ENCODE data around the gene A2M. TPM values are rescaled to one million over a fixed set of nuclear protein-coding genes. Genes with fewer than 3 reads are reported as not detected.

Gene A2M
- total RNA-seq, 1 donor from 2014 or later: not detected

- no peak for TF ChIP-seq CTCF (IDR thresholded peaks at IDR 0.05)
- Mint-ChIP-seq H3K27me3 (no peaks in the 10 kb centered on the region), H3K4me3 (no peak overlapping the region), H3K4me1 (peaks cover 2% of the 10 kb centered on the region), H3K27ac (no peak overlapping the region), H3K36me3 (ENCODE audit: low read depth) (no peaks in the 10 kb centered on the region), H3K9me3 (no peaks in the 10 kb centered on the region)
- intact Hi-C loops (cut with micrococcal nuclease): no loop called here
- ATAC-seq (ENCODE audit: low read depth) (no peak), DNase-seq (no peak)
- CTCF ChIA-PET: interaction anchor here (1.7 kb wide), 1 partner anchor 17 kb away, joined by 4 read pairs; no protein-coding TSS in a partner anchor
- POLR2A ChIA-PET: no interaction called here
Measured at GRCh38 chr12:9032202-9032964, 83.3 kb downstream of the A2M start.

GRCh38 chr12:9030776-9031175 is 84.9 kb downstream of the A2M start:
- no peak for DNase-seq
- ATAC-seq (ENCODE audit: low read depth): no peak
- H3K36me3 Mint-ChIP-seq (ENCODE audit: low read depth): no peaks in the 10 kb centered on the region
- no peaks in the 10 kb centered on the region for H3K9me3 Mint-ChIP-seq
- intact Hi-C loops (cut with micrococcal nuclease): no loop called here
- ChIA-PET POLR2A (no interaction called here), CTCF (interaction anchor here (0.5 to 1.7 kb wide), 2 partner anchors 19 to 343 kb away, joined by 3 to 4 read pairs; no protein-coding TSS in a partner anchor)
- no peak overlapping the region for H3K4me3 Mint-ChIP-seq
- no peak overlapping the region for H3K27ac Mint-ChIP-seq
- TF ChIP-seq CTCF (IDR thresholded peaks at IDR 0.05): no peak
- H3K4me1 Mint-ChIP-seq: peaks cover 2% of the 10 kb centered on the region
- H3K27me3 Mint-ChIP-seq: no peaks in the 10 kb centered on the region

- Mint-ChIP-seq H3K36me3 (ENCODE audit: low read depth) (no peaks in the 10 kb centered on the region), H3K9me3 (no peaks in the 10 kb centered on the region)
- no peak for ATAC-seq (ENCODE audit: low read depth)
Measured at GRCh38 chr12:9027161-9028059, 88.3 kb downstream of the A2M start.

GRCh38 chr12:9024512-9024911 is 91.2 kb downstream of the A2M start:
- CTCF ChIA-PET: no interaction called here
- no peaks in the 10 kb centered on the region for H3K27me3 Mint-ChIP-seq
- no peaks in the 10 kb centered on the region for H3K36me3 Mint-ChIP-seq (ENCODE audit: low read depth)
- H3K4me1 Mint-ChIP-seq: no peaks in the 10 kb centered on the region
- H3K4me3 Mint-ChIP-seq: no peak overlapping the region
- TF ChIP-seq CTCF (IDR thresholded peaks at IDR 0.05): no peak
- POLR2A ChIA-PET: no interaction called here
- ATAC-seq (ENCODE audit: low read depth): no peak
- intact Hi-C loops (cut with micrococcal nuclease): no loop called here
- H3K27ac Mint-ChIP-seq: no peak overlapping the region
- DNase-seq: no peak
- H3K9me3 Mint-ChIP-seq: no peaks in the 10 kb centered on the region

More at GRCh38 chr12:9027161-9028059, 88.3 kb downstream of the A2M start:
- no peak for DNase-seq
- intact Hi-C loops (cut with micrococcal nuclease): no loop called here
- POLR2A ChIA-PET: no interaction called here
- Mint-ChIP-seq H3K4me3 (no peak overlapping the region), H3K4me1 (peaks cover under 1% of the 10 kb centered on the region), H3K27ac (no peak overlapping the region), H3K27me3 (no peaks in the 10 kb centered on the region)
- CTCF ChIA-PET: no interaction called here
- TF ChIP-seq CTCF (IDR thresholded peaks at IDR 0.05): no peak

- Mint-ChIP-seq H3K27ac (no peak overlapping the region), H3K9me3 (peaks cover 5% of the 10 kb centered on the region), H3K36me3 (ENCODE audit: low read depth) (no peaks in the 10 kb centered on the region), H3K27me3 (no peaks in the 10 kb centered on the region), H3K4me1 (no peaks in the 10 kb centered on the region), H3K4me3 (no peak overlapping the region)
- ATAC-seq (ENCODE audit: low read depth) (no peak), DNase-seq (no peak)
- TF ChIP-seq CTCF (IDR thresholded peaks at IDR 0.05): no peak
- intact Hi-C loops (cut with micrococcal nuclease): no loop called here
- POLR2A ChIA-PET: no interaction called here
- CTCF ChIA-PET: interaction anchor here (0.7 kb wide), 1 partner anchor 132 kb away, joined by 3 read pairs; no protein-coding TSS in a partner anchor
Measured at GRCh38 chr12:9022592-9022991, 93.1 kb downstream of the A2M start.

All from activated B cell treated with CpG ODN at 0.5 μM for 24 hours (primary cell).